H9 (cell line): Measurements from ENCODE around the gene NFRKB. TPM values are rescaled to one million over a fixed set of nuclear protein-coding genes. Genes with fewer than 3 reads are reported as not detected.
A peak's percentile ranks its signal among the peaks of the same experiment; 100 is the strongest.
"Not testable (repeated sequence)": the region's sequence is repeated elsewhere in the genome, so short reads cannot be mapped to it uniquely, and the experiment has no call there.

Experiments used
- DNase-seq: peaks from one replicate; pipeline ENCODE4 v3.0.0-alpha.2; 2017
- H2AFZ ChIP-seq: one replicate; pipeline ENCODE4 v1.6.1; 2013; ENCODE audit warnings: mild to moderate bottlenecking, low read length, control low read depth, moderate library complexity
- H2AK5ac ChIP-seq: 2 replicates; pipeline ENCODE4 v1.6.1; 2013; ENCODE audit warnings: low read length, control low read depth, mixed read lengths; ENCODE audit not compliant: insufficient read length
- H2BK120ac ChIP-seq: one replicate; pipeline ENCODE4 v1.6.1; 2013; ENCODE audit warnings: low read depth, mild to moderate bottlenecking, low read length, control low read depth, inconsistent platforms; ENCODE audit not compliant: poor library complexity, severe bottlenecking
- H2BK12ac ChIP-seq: 2 replicates; pipeline ENCODE4 v1.6.1; 2013; ENCODE audit warnings: low read length, control low read depth, mixed read lengths, low read depth; ENCODE audit not compliant: insufficient read length
- H2BK15ac ChIP-seq: 2 replicates; pipeline ENCODE4 v1.6.1; 2013; ENCODE audit warnings: low read depth, low read length, control low read depth
- H2BK20ac ChIP-seq: one replicate; pipeline ENCODE4 v1.6.1; 2013; ENCODE audit warnings: low read depth, mild to moderate bottlenecking, low read length, control low read depth, inconsistent platforms; ENCODE audit not compliant: poor library complexity, severe bottlenecking
- H2BK5ac ChIP-seq: 2 replicates; pipeline ENCODE4 v1.6.1; 2013; ENCODE audit warnings: low read length, control low read depth, mixed read lengths; ENCODE audit not compliant: insufficient read length
- H3K14ac ChIP-seq: 2 replicates; pipeline ENCODE4 v1.6.1; 2013; ENCODE audit warnings: low read length, control low read depth; ENCODE audit not compliant: insufficient read depth
- H3K18ac ChIP-seq: 2 replicates; pipeline ENCODE4 v1.6.1; 2013; ENCODE audit warnings: low read depth, mild to moderate bottlenecking, mixed read lengths, low read length, control low read depth; ENCODE audit not compliant: insufficient read length
- H3K23ac ChIP-seq: 2 replicates; pipeline ENCODE4 v1.6.1; 2013; ENCODE audit warnings: low read length, control low read depth, mixed read lengths, low read depth; ENCODE audit not compliant: insufficient read length
- H3K23me2 ChIP-seq: 2 replicates; pipeline ENCODE4 v1.6.1; 2013; ENCODE audit warnings: low read depth, mild to moderate bottlenecking, mixed read lengths, low read length, control low read depth; ENCODE audit not compliant: insufficient read length, poor library complexity, severe bottlenecking
- H3K27ac ChIP-seq: 2 replicates; pipeline ENCODE4 v1.5.1; 2013; ENCODE audit warnings: low read length, control low read depth, mixed read lengths, low read depth; ENCODE audit not compliant: insufficient read length
- H3K27me3 ChIP-seq: 2 replicates; pipeline ENCODE4 v1.6.1; 2013; ENCODE audit warnings: low read length, control low read depth, inconsistent platforms; ENCODE audit not compliant: insufficient read depth
- H3K4ac ChIP-seq: 2 replicates; pipeline ENCODE4 v1.6.1; 2013; ENCODE audit warnings: low read depth, mild to moderate bottlenecking, control low read depth, inconsistent platforms, low read length, moderate library complexity
- H3K4me1 ChIP-seq: 2 replicates; pipeline ENCODE4 v1.6.1; 2013; ENCODE audit warnings: low read length, control low read depth, inconsistent platforms; ENCODE audit not compliant: insufficient read depth
- H3K4me2 ChIP-seq: 2 replicates; pipeline ENCODE4 v1.6.1; 2013; ENCODE audit warnings: low read length, control low read depth, mixed read lengths; ENCODE audit not compliant: insufficient read length, insufficient read depth
- H3K56ac ChIP-seq: 2 replicates; pipeline ENCODE4 v1.6.1; 2013; ENCODE audit warnings: low read depth, mild to moderate bottlenecking, mixed read lengths, low read length, control low read depth; ENCODE audit not compliant: insufficient read length
- H3K79me1 ChIP-seq: 2 replicates; pipeline ENCODE4 v1.6.1; 2013; ENCODE audit warnings: low read depth, mild to moderate bottlenecking, moderate library complexity, low read length, control low read depth, inconsistent platforms; ENCODE audit not compliant: insufficient read depth, poor library complexity, severe bottlenecking
- H3K79me2 ChIP-seq: 2 replicates; pipeline ENCODE4 v1.6.1; 2013; ENCODE audit warnings: low read length, control low read depth, inconsistent platforms; ENCODE audit not compliant: insufficient read depth
- H3K9ac ChIP-seq: 2 replicates; pipeline ENCODE4 v1.6.1; 2013; ENCODE audit warnings: low read length, control low read depth, mixed read lengths; ENCODE audit not compliant: insufficient read length; ENCODE audit errors: extremely low read depth
- H3K9me3 ChIP-seq: one replicate; pipeline ENCODE4 v1.6.1; 2013; ENCODE audit warnings: low read depth, low read length, inconsistent platforms; ENCODE audit not compliant: control insufficient read depth
- H3T11ph ChIP-seq: one replicate; pipeline ENCODE4 v1.6.1; 2013; ENCODE audit warnings: mild to moderate bottlenecking, low read length, control low read depth, inconsistent platforms
- H4K20me1 ChIP-seq: one replicate; pipeline ENCODE4 v1.6.1; 2013; ENCODE audit not compliant: control insufficient read depth, insufficient read length, insufficient read depth
- H4K5ac ChIP-seq: 2 replicates; pipeline ENCODE4 v1.6.1; 2013; ENCODE audit warnings: low read depth, mild to moderate bottlenecking, mixed read lengths, low read length, control low read depth; ENCODE audit not compliant: insufficient read length
- H4K8ac ChIP-seq: replicated peaks from 2 replicates; pipeline ENCODE4 v1.6.1; 2013; ENCODE audit warnings: low read length, control low read depth, mixed read lengths, low read depth; ENCODE audit not compliant: insufficient read length
- H4K91ac ChIP-seq: 2 replicates; pipeline ENCODE4 v1.6.1; 2013; ENCODE audit warnings: low read depth, mild to moderate bottlenecking, moderate library complexity, mixed read lengths, low read length, control low read depth; ENCODE audit not compliant: insufficient read length
- H3K27ac Mint-ChIP-seq, 3 experiments: 2 replicates in 2 of 3; 3 replicates in 1 of 3; pipeline ENCODE4 v1.8.0; 2020 to 2021; ENCODE audit warnings: mixed read lengths in 3 of 3, mild to moderate bottlenecking in 1 of 3, moderate library complexity in 1 of 3
- H3K27me3 Mint-ChIP-seq: 2 replicates; pipeline ENCODE4 v1.8.0; 2021; ENCODE audit warnings: low read depth, mild to moderate bottlenecking, moderate library complexity, mixed read lengths
- H3K36me3 Mint-ChIP-seq, 3 experiments: 2 replicates in 2 of 3; 3 replicates in 1 of 3; pipeline ENCODE4 v1.8.0; 2020 to 2021; ENCODE audit warnings: low read depth in 3 of 3, mixed read lengths in 3 of 3; ENCODE audit not compliant: insufficient read depth in 1 of 3
- H3K4me1 Mint-ChIP-seq, 2 experiments: 2 replicates each; pipeline ENCODE4 v1.8.0; 2020; ENCODE audit warnings: mixed read lengths in 2 of 2
- H3K4me3 Mint-ChIP-seq, 2 experiments: 2 replicates in 1 of 2; 3 replicates in 1 of 2; pipeline ENCODE4 v1.8.0; 2020 to 2021; ENCODE audit warnings: mild to moderate bottlenecking in 2 of 2, mixed read lengths in 2 of 2, moderate library complexity in 1 of 2
- H3K9me3 Mint-ChIP-seq, 2 experiments: 2 replicates in 1 of 2; 3 replicates in 1 of 2; pipeline ENCODE4 v1.8.0; 2020; ENCODE audit warnings: mild to moderate bottlenecking in 2 of 2, mixed read lengths in 2 of 2, moderate library complexity in 1 of 2
- WGBS: extraction: QIAGEN DNeasy Blood & Tissue Kit; methylation state at CpG from one replicate; pipeline ENCODE4 v1.1.7; 2013; ENCODE audit warnings: missing lambda C conversion rate, low lambda C conversion rate, mixed read lengths; ENCODE audit not compliant: insufficient read length; ENCODE audit errors: extremely low coverage; 5-methylcytosine and 5-hydroxymethylcytosine counted together
- total RNA-seq: library from RNA; stranded (reverse); gene quantifications from 2 replicates; pipeline ENCODE4 v1.2.1, GENCODE V29; 2021
- TF ChIP-seq, protein P1 (sequence below): fragments of 200-600 bp; sonication (generic); conservative IDR thresholded peaks from 3 replicates; pipeline ENCODE4 v1.8.0; 2021; ENCODE audit warnings: antibody characterized with exemption, mild to moderate bottlenecking

The NFRKB gene
- total RNA-seq, 1 experiment from 2014 or later: 41.0 TPM

DNA sequence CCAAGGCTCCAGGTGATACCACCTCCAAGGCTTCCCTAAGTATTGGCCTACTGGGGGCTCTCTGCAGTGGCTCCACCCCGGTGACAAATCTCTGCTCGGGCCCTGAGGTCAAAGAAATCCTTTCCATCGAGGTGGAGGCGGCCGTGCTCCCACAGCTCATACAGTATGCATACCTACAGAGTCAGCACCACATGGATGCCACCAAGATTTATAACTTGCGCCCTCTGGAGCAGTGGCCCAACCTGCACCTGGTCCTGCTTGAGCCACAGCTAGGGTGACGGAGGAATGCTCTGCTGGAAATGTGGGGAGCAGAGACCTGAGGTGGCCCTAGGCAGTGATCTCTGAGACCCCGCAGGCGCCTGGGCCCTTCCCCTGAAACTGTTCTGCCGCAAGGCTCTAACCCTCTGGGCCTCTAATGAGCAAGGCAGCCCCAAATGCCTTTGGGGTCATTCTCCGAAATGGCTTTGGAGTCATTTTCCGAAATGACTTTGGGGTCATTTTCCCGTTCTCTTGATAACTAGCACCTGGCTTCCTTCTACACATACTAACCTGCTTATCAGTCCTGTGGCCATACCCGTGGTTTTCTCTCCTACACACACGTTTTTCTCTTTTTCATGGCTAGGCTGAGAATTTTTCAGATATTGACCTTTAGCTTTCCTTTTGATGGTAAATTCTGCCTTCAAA, 45.8 kb downstream of the NFRKB start:
- H3K14ac ChIP-seq: no peak overlapping the region
- no peak overlapping the region for H3K27ac ChIP-seq
- TF ChIP-seq, protein P1, sequence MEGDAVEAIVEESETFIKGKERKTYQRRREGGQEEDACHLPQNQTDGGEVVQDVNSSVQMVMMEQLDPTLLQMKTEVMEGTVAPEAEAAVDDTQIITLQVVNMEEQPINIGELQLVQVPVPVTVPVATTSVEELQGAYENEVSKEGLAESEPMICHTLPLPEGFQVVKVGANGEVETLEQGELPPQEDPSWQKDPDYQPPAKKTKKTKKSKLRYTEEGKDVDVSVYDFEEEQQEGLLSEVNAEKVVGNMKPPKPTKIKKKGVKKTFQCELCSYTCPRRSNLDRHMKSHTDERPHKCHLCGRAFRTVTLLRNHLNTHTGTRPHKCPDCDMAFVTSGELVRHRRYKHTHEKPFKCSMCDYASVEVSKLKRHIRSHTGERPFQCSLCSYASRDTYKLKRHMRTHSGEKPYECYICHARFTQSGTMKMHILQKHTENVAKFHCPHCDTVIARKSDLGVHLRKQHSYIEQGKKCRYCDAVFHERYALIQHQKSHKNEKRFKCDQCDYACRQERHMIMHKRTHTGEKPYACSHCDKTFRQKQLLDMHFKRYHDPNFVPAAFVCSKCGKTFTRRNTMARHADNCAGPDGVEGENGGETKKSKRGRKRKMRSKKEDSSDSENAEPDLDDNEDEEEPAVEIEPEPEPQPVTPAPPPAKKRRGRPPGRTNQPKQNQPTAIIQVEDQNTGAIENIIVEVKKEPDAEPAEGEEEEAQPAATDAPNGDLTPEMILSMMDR: no peak
- H4K20me1 ChIP-seq: no peaks in the 10 kb centered on the region
- H2BK20ac ChIP-seq: no peak overlapping the region
- no CpG with 5 or more reads among the region's 15 CpGs for WGBS
- H3K27me3 ChIP-seq: no peaks in the 10 kb centered on the region
- DNase-seq: no peak
- H3K4me3 Mint-ChIP-seq: no peak overlapping the region
- no peak overlapping the region for H3K23ac ChIP-seq
- no peaks in the 10 kb centered on the region for H3K79me1 ChIP-seq
- no peak overlapping the region for H2AK5ac ChIP-seq
- H4K91ac ChIP-seq: no peak overlapping the region
- no peaks in the 10 kb centered on the region for H3K79me2 ChIP-seq
- H3K18ac ChIP-seq: no peak overlapping the region
- peaks cover 4 to 9% of the 10 kb centered on the region in 2 experiments; a peak in 3 of 4 replicates for H3K4me1 Mint-ChIP-seq
- H2AFZ ChIP-seq: no peak overlapping the region
- no peaks in the 10 kb centered on the region for H3K23me2 ChIP-seq
- H3K4ac ChIP-seq: no peak overlapping the region
- H2BK120ac ChIP-seq: no peak overlapping the region
- H3K27ac Mint-ChIP-seq: peak overlapping the region in 1 of 3 experiments; percentile 15; a peak in 1 of 7 replicates
- H2BK12ac ChIP-seq: no peak overlapping the region
- no peak overlapping the region for H2BK5ac ChIP-seq
- no peak overlapping the region for H3T11ph ChIP-seq
- no peaks in the 10 kb centered on the region; the same call in 1 of the 2 replicates for H3K27me3 Mint-ChIP-seq
- H3K56ac ChIP-seq: no peak overlapping the region
- no peaks in the 10 kb centered on the region for H3K9me3 ChIP-seq
- H2BK15ac ChIP-seq: no peak overlapping the region
- no peak overlapping the region for H4K8ac ChIP-seq
- no peak overlapping the region for H3K9ac ChIP-seq
- no peak overlapping the region for H4K5ac ChIP-seq
- H3K4me1 ChIP-seq: no peaks in the 10 kb centered on the region
- no peak overlapping the region for H3K4me2 ChIP-seq
- no peaks in the 10 kb centered on the region for H3K9me3 Mint-ChIP-seq
- H3K36me3 Mint-ChIP-seq: no peaks in the 10 kb centered on the region

DNA sequence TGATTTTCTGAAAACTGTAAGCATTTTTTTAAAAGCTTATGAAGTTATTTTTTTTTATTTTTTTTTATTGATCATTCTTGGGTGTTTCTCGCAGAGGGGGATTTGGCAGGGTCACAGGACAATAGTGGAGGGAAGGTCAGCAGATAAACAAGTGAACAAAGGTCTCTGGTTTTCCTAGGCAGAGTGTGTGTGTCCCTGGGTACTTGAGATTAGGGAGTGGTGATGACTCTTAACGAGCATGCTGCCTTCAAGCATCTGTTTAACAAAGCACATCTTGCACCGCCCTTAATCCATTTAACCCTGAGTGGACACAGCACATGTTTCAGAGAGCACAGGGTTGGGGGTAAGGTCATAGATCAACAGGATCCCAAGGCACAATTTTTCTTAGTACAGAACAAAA, 48.0 kb downstream of the NFRKB start:
- not testable (repeated sequence) for H3K27me3 Mint-ChIP-seq, H3K4me1 ChIP-seq

More for the DNA sequence above, 48.0 kb downstream of the NFRKB start:
- WGBS: no CpG with 5 or more reads among the region's 3 CpGs
- not testable (repeated sequence) for H2BK120ac ChIP-seq, H3K79me2 ChIP-seq, H3K56ac ChIP-seq, H2BK12ac ChIP-seq, H2AFZ ChIP-seq, H3K18ac ChIP-seq, H3K4me2 ChIP-seq, H3K4me1 Mint-ChIP-seq, H3K14ac ChIP-seq, H2BK5ac ChIP-seq, H4K5ac ChIP-seq, H3K23me2 ChIP-seq, H3K9me3 Mint-ChIP-seq, H3K27me3 ChIP-seq, H3K4ac ChIP-seq, H3K27ac Mint-ChIP-seq, H3K4me3 Mint-ChIP-seq, H2BK15ac ChIP-seq, H3K36me3 Mint-ChIP-seq, H2AK5ac ChIP-seq, H3K9me3 ChIP-seq, H3K9ac ChIP-seq, H3K27ac ChIP-seq, H3T11ph ChIP-seq, H2BK20ac ChIP-seq, H4K8ac ChIP-seq, H4K20me1 ChIP-seq, H4K91ac ChIP-seq, H3K23ac ChIP-seq, DNase-seq, H3K79me1 ChIP-seq
